H9 (cell line): ENCODE data around the gene GFRA1. TPM values are rescaled to one million over a fixed set of nuclear protein-coding genes. Genes with fewer than 3 reads are reported as not detected.

Source experiments
- DNase-seq: peaks from one replicate; pipeline ENCODE4 v3.0.0-alpha.2; 2017
- H2AFZ ChIP-seq: one replicate; pipeline ENCODE4 v1.6.1; 2013; ENCODE audit warnings: mild to moderate bottlenecking, low read length, control low read depth, moderate library complexity
- H2AK5ac ChIP-seq: 2 replicates; pipeline ENCODE4 v1.6.1; 2013; ENCODE audit warnings: low read length, control low read depth, mixed read lengths; ENCODE audit not compliant: insufficient read length
- H2BK120ac ChIP-seq: one replicate; pipeline ENCODE4 v1.6.1; 2013; ENCODE audit warnings: low read depth, mild to moderate bottlenecking, low read length, control low read depth, inconsistent platforms; ENCODE audit not compliant: poor library complexity, severe bottlenecking
- H2BK12ac ChIP-seq: 2 replicates; pipeline ENCODE4 v1.6.1; 2013; ENCODE audit warnings: low read length, control low read depth, mixed read lengths, low read depth; ENCODE audit not compliant: insufficient read length
- H2BK15ac ChIP-seq: 2 replicates; pipeline ENCODE4 v1.6.1; 2013; ENCODE audit warnings: low read depth, low read length, control low read depth
- H2BK20ac ChIP-seq: one replicate; pipeline ENCODE4 v1.6.1; 2013; ENCODE audit warnings: low read depth, mild to moderate bottlenecking, low read length, control low read depth, inconsistent platforms; ENCODE audit not compliant: poor library complexity, severe bottlenecking
- H2BK5ac ChIP-seq: 2 replicates; pipeline ENCODE4 v1.6.1; 2013; ENCODE audit warnings: low read length, control low read depth, mixed read lengths; ENCODE audit not compliant: insufficient read length
- H3K14ac ChIP-seq: 2 replicates; pipeline ENCODE4 v1.6.1; 2013; ENCODE audit warnings: low read length, control low read depth; ENCODE audit not compliant: insufficient read depth
- H3K18ac ChIP-seq: 2 replicates; pipeline ENCODE4 v1.6.1; 2013; ENCODE audit warnings: low read depth, mild to moderate bottlenecking, mixed read lengths, low read length, control low read depth; ENCODE audit not compliant: insufficient read length
- H3K23ac ChIP-seq: 2 replicates; pipeline ENCODE4 v1.6.1; 2013; ENCODE audit warnings: low read length, control low read depth, mixed read lengths, low read depth; ENCODE audit not compliant: insufficient read length
- H3K23me2 ChIP-seq: 2 replicates; pipeline ENCODE4 v1.6.1; 2013; ENCODE audit warnings: low read depth, mild to moderate bottlenecking, mixed read lengths, low read length, control low read depth; ENCODE audit not compliant: insufficient read length, poor library complexity, severe bottlenecking
- H3K27ac ChIP-seq: 2 replicates; pipeline ENCODE4 v1.5.1; 2013; ENCODE audit warnings: low read length, control low read depth, mixed read lengths, low read depth; ENCODE audit not compliant: insufficient read length
- H3K27me3 ChIP-seq: 2 replicates; pipeline ENCODE4 v1.6.1; 2013; ENCODE audit warnings: low read length, control low read depth, inconsistent platforms; ENCODE audit not compliant: insufficient read depth
- H3K4ac ChIP-seq: 2 replicates; pipeline ENCODE4 v1.6.1; 2013; ENCODE audit warnings: low read depth, mild to moderate bottlenecking, control low read depth, inconsistent platforms, low read length, moderate library complexity
- H3K4me1 ChIP-seq: 2 replicates; pipeline ENCODE4 v1.6.1; 2013; ENCODE audit warnings: low read length, control low read depth, inconsistent platforms; ENCODE audit not compliant: insufficient read depth
- H3K4me2 ChIP-seq: 2 replicates; pipeline ENCODE4 v1.6.1; 2013; ENCODE audit warnings: low read length, control low read depth, mixed read lengths; ENCODE audit not compliant: insufficient read length, insufficient read depth
- H3K56ac ChIP-seq: 2 replicates; pipeline ENCODE4 v1.6.1; 2013; ENCODE audit warnings: low read depth, mild to moderate bottlenecking, mixed read lengths, low read length, control low read depth; ENCODE audit not compliant: insufficient read length
- H3K79me1 ChIP-seq: 2 replicates; pipeline ENCODE4 v1.6.1; 2013; ENCODE audit warnings: low read depth, mild to moderate bottlenecking, moderate library complexity, low read length, control low read depth, inconsistent platforms; ENCODE audit not compliant: insufficient read depth, poor library complexity, severe bottlenecking
- H3K79me2 ChIP-seq: 2 replicates; pipeline ENCODE4 v1.6.1; 2013; ENCODE audit warnings: low read length, control low read depth, inconsistent platforms; ENCODE audit not compliant: insufficient read depth
- H3K9ac ChIP-seq: 2 replicates; pipeline ENCODE4 v1.6.1; 2013; ENCODE audit warnings: low read length, control low read depth, mixed read lengths; ENCODE audit not compliant: insufficient read length; ENCODE audit errors: extremely low read depth
- H3K9me3 ChIP-seq: one replicate; pipeline ENCODE4 v1.6.1; 2013; ENCODE audit warnings: low read depth, low read length, inconsistent platforms; ENCODE audit not compliant: control insufficient read depth
- H3T11ph ChIP-seq: one replicate; pipeline ENCODE4 v1.6.1; 2013; ENCODE audit warnings: mild to moderate bottlenecking, low read length, control low read depth, inconsistent platforms
- H4K20me1 ChIP-seq: one replicate; pipeline ENCODE4 v1.6.1; 2013; ENCODE audit not compliant: control insufficient read depth, insufficient read length, insufficient read depth
- H4K5ac ChIP-seq: 2 replicates; pipeline ENCODE4 v1.6.1; 2013; ENCODE audit warnings: low read depth, mild to moderate bottlenecking, mixed read lengths, low read length, control low read depth; ENCODE audit not compliant: insufficient read length
- H4K8ac ChIP-seq: replicated peaks from 2 replicates; pipeline ENCODE4 v1.6.1; 2013; ENCODE audit warnings: low read length, control low read depth, mixed read lengths, low read depth; ENCODE audit not compliant: insufficient read length
- H4K91ac ChIP-seq: 2 replicates; pipeline ENCODE4 v1.6.1; 2013; ENCODE audit warnings: low read depth, mild to moderate bottlenecking, moderate library complexity, mixed read lengths, low read length, control low read depth; ENCODE audit not compliant: insufficient read length
- H3K27ac Mint-ChIP-seq, 3 experiments: 2 replicates in 2 of 3; 3 replicates in 1 of 3; pipeline ENCODE4 v1.8.0; 2020 to 2021; ENCODE audit warnings: mixed read lengths in 3 of 3, mild to moderate bottlenecking in 1 of 3, moderate library complexity in 1 of 3
- H3K27me3 Mint-ChIP-seq: 2 replicates; pipeline ENCODE4 v1.8.0; 2021; ENCODE audit warnings: low read depth, mild to moderate bottlenecking, moderate library complexity, mixed read lengths
- H3K36me3 Mint-ChIP-seq, 3 experiments: 2 replicates in 2 of 3; 3 replicates in 1 of 3; pipeline ENCODE4 v1.8.0; 2020 to 2021; ENCODE audit warnings: low read depth in 3 of 3, mixed read lengths in 3 of 3; ENCODE audit not compliant: insufficient read depth in 1 of 3
- H3K4me1 Mint-ChIP-seq, 2 experiments: 2 replicates each; pipeline ENCODE4 v1.8.0; 2020; ENCODE audit warnings: mixed read lengths in 2 of 2
- H3K4me3 Mint-ChIP-seq, 2 experiments: 2 replicates in 1 of 2; 3 replicates in 1 of 2; pipeline ENCODE4 v1.8.0; 2020 to 2021; ENCODE audit warnings: mild to moderate bottlenecking in 2 of 2, mixed read lengths in 2 of 2, moderate library complexity in 1 of 2
- H3K9me3 Mint-ChIP-seq, 2 experiments: 2 replicates in 1 of 2; 3 replicates in 1 of 2; pipeline ENCODE4 v1.8.0; 2020; ENCODE audit warnings: mild to moderate bottlenecking in 2 of 2, mixed read lengths in 2 of 2, moderate library complexity in 1 of 2
- WGBS: extraction: QIAGEN DNeasy Blood & Tissue Kit; methylation state at CpG from one replicate; pipeline ENCODE4 v1.1.7; 2013; ENCODE audit warnings: missing lambda C conversion rate, low lambda C conversion rate, mixed read lengths; ENCODE audit not compliant: insufficient read length; ENCODE audit errors: extremely low coverage; 5-methylcytosine and 5-hydroxymethylcytosine counted together
- total RNA-seq: library from RNA; stranded (reverse); gene quantifications from 2 replicates; pipeline ENCODE4 v1.2.1, GENCODE V29; 2021
- TF ChIP-seq, protein P1 (sequence below): fragments of 200-600 bp; sonication (generic); conservative IDR thresholded peaks from 3 replicates; pipeline ENCODE4 v1.8.0; 2021; ENCODE audit warnings: antibody characterized with exemption, mild to moderate bottlenecking

The GFRA1 gene
- total RNA-seq, 1 experiment from 2014 or later = 0.24 TPM

GRCh38 chr10:116071453-116072148, 201.4 kb downstream of the GFRA1 start:
- H3K14ac ChIP-seq = no peak overlapping the region
- Mint-ChIP-seq H3K36me3 (no peaks in the 10 kb centered on the region), H3K27me3 (no peaks in the 10 kb centered on the region), H3K4me1 (peaks cover 18 to 21% of the 10 kb centered on the region in 2 experiments), H3K4me3 (no peak overlapping the region), H3K27ac (no peak overlapping the region; a peak in 1 of 7 replicates), H3K9me3 (no peaks in the 10 kb centered on the region)
- no peak overlapping the region for H2AFZ ChIP-seq
- H3K79me1 ChIP-seq = no peaks in the 10 kb centered on the region
- no peak overlapping the region for H3K27ac ChIP-seq
- H2AK5ac ChIP-seq = no peak overlapping the region
- H2BK120ac ChIP-seq = no peak overlapping the region
- H3K4me1 ChIP-seq = 0 out of 2 replicates have a peak, but pooled peaks cover 2% of the 10 kb centered on the region
- TF ChIP-seq, protein P1, sequence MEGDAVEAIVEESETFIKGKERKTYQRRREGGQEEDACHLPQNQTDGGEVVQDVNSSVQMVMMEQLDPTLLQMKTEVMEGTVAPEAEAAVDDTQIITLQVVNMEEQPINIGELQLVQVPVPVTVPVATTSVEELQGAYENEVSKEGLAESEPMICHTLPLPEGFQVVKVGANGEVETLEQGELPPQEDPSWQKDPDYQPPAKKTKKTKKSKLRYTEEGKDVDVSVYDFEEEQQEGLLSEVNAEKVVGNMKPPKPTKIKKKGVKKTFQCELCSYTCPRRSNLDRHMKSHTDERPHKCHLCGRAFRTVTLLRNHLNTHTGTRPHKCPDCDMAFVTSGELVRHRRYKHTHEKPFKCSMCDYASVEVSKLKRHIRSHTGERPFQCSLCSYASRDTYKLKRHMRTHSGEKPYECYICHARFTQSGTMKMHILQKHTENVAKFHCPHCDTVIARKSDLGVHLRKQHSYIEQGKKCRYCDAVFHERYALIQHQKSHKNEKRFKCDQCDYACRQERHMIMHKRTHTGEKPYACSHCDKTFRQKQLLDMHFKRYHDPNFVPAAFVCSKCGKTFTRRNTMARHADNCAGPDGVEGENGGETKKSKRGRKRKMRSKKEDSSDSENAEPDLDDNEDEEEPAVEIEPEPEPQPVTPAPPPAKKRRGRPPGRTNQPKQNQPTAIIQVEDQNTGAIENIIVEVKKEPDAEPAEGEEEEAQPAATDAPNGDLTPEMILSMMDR = no peak
- no peak overlapping the region for H3K56ac ChIP-seq
- H3K9ac ChIP-seq = no peak overlapping the region
- no peak overlapping the region for H2BK5ac ChIP-seq
- H3K4me2 ChIP-seq = no peak overlapping the region
- no peak overlapping the region for H2BK20ac ChIP-seq
- H4K20me1 ChIP-seq = no peaks in the 10 kb centered on the region
- no peaks in the 10 kb centered on the region for H3K9me3 ChIP-seq
- no peak overlapping the region for H4K5ac ChIP-seq
- no peaks in the 10 kb centered on the region for H3K23me2 ChIP-seq
- no CpG with 5 or more reads among the region's 5 CpGs for WGBS
- no peak overlapping the region for H2BK15ac ChIP-seq
- H3T11ph ChIP-seq = no peak overlapping the region
- no peak overlapping the region for H3K23ac ChIP-seq
- no peak overlapping the region for H3K18ac ChIP-seq
- DNase-seq = no peak
- H3K79me2 ChIP-seq = no peaks in the 10 kb centered on the region
- H3K4ac ChIP-seq = no peak overlapping the region
- no peak overlapping the region for H4K8ac ChIP-seq
- H4K91ac ChIP-seq = no peak overlapping the region
- no peaks in the 10 kb centered on the region for H3K27me3 ChIP-seq
- H2BK12ac ChIP-seq = no peak overlapping the region
